Activated B cell treated with CpG ODN at 0.5 μM for 24 hours (primary cell): ENCODE data around the gene SPRED1. TPM values are rescaled to one million over a fixed set of nuclear protein-coding genes. Genes with fewer than 3 reads are reported as not detected.
"Not testable (repeated sequence)": the region's sequence is repeated elsewhere in the genome, so short reads cannot be mapped to it uniquely, and the experiment has no call there.

Source experiments
- ATAC-seq: fragments of 200-7000 bp; cut with Tn5 transposase; one replicate; pipeline ENCODE4 v1.10.0; 2021; ENCODE audit warnings: low read depth, mild to moderate bottlenecking, moderate library complexity
- CTCF ChIA-PET: fragments of 350-600 bp; sonication (Branson Sonifier 250); formaldehyde crosslinking; loops from one replicate; lab custom pipeline; 2021; ENCODE audit warnings: antibody characterized with exemption; lab: Charles Lee
- POLR2A ChIA-PET: fragments of 350-600 bp; sonication (Branson Sonifier 250); formaldehyde crosslinking; loops from one replicate; lab custom pipeline; 2021; ENCODE audit warnings: antibody characterized with exemption; lab: Charles Lee
- DNase-seq: peaks from one replicate; pipeline ENCODE4 v3.0.0; 2022
- H3K27ac Mint-ChIP-seq: one replicate; pipeline ENCODE4 v1.8.0; 2020; ENCODE audit warnings: mixed read lengths
- H3K27me3 Mint-ChIP-seq: one replicate; pipeline ENCODE4 v1.8.0; 2021; ENCODE audit warnings: mixed read lengths
- H3K36me3 Mint-ChIP-seq: one replicate; pipeline ENCODE4 v1.8.0; 2021; ENCODE audit warnings: low read depth, mixed read lengths
- H3K4me1 Mint-ChIP-seq: one replicate; pipeline ENCODE4 v1.8.0; 2021; ENCODE audit warnings: mixed read lengths
- H3K4me3 Mint-ChIP-seq: one replicate; pipeline ENCODE4 v1.8.0; 2020; ENCODE audit warnings: mild to moderate bottlenecking, mixed read lengths
- H3K9me3 Mint-ChIP-seq: one replicate; pipeline ENCODE4 v1.8.0; 2020; ENCODE audit warnings: mixed read lengths
- intact Hi-C: fragments of 100-400 bp; cut with micrococcal nuclease; formaldehyde crosslinking; loops from one replicate; pipeline ENCODE4 v1.15.1; 2024
- total RNA-seq: library from RNA; stranded (reverse); gene quantifications from 2 replicates; pipeline ENCODE4 v1.2.3, GENCODE V29; 2022
- TF ChIP-seq, protein P1 (sequence below): fragments of 200-600 bp; IDR thresholded peaks from one replicate; pipeline ENCODE4 v1.8.0; 2022; ENCODE audit warnings: antibody characterized with exemption, mild to moderate bottlenecking

The SPRED1 gene
- total RNA-seq, 1 donor from 2014 or later = 1.4 TPM

DNA sequence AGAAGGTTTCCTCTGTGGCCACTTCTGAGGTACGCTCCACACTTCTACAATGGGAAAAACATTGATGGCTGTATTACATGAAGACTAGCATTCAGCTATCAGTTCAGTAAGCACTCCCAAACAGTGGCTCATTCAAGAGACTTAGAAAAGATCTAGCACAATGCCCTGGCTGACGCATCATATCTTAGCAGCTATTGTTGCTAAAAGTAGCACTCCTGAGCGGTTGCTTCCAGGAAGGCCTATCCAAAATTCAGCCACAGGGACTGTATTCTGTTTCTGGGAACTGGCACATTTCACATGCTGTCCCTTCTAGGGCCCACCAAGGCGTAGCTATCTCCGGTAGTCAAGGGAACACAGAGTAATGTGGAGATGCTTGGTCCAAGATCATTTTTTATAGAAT, 21.2 kb upstream of the SPRED1 start:
- peaks cover 7% of the 10 kb centered on the region for H3K27me3 Mint-ChIP-seq
- ChIA-PET CTCF (no interaction called here), POLR2A (no interaction called here)

DNA sequence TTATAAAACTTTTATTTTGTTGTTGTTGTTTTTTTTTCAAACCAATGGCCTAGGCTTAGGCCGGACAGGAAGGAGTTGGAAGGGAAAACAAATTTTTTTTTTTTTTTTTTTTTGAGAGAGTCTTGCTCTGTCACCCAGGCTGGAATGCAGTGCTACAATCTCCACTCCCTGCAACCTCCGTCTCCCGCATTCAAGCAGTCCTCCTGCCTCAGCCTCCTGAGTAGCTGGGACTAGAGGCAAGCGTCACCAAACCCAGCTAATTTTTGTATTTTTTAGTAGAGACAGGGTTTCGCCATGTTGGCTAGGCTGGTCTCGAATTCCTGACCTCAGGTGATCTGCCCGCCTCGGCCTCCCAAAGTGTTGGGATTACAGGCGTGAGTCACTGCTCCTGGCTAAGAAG, 15.6 kb upstream of the SPRED1 start:
- H3K4me1 Mint-ChIP-seq, H3K27ac Mint-ChIP-seq, H3K4me3 Mint-ChIP-seq, POLR2A ChIA-PET, ATAC-seq, CTCF ChIA-PET, H3K36me3 Mint-ChIP-seq, H3K9me3 Mint-ChIP-seq, intact Hi-C loops, H3K27me3 Mint-ChIP-seq, DNase-seq: not testable (repeated sequence)

More for the DNA sequence above, 21.2 kb upstream of the SPRED1 start:
- DNase-seq (no peak), ATAC-seq (no peak)
- H3K27ac Mint-ChIP-seq = no peak overlapping the region
- H3K9me3 Mint-ChIP-seq = no peaks in the 10 kb centered on the region
- TF ChIP-seq, protein P1, sequence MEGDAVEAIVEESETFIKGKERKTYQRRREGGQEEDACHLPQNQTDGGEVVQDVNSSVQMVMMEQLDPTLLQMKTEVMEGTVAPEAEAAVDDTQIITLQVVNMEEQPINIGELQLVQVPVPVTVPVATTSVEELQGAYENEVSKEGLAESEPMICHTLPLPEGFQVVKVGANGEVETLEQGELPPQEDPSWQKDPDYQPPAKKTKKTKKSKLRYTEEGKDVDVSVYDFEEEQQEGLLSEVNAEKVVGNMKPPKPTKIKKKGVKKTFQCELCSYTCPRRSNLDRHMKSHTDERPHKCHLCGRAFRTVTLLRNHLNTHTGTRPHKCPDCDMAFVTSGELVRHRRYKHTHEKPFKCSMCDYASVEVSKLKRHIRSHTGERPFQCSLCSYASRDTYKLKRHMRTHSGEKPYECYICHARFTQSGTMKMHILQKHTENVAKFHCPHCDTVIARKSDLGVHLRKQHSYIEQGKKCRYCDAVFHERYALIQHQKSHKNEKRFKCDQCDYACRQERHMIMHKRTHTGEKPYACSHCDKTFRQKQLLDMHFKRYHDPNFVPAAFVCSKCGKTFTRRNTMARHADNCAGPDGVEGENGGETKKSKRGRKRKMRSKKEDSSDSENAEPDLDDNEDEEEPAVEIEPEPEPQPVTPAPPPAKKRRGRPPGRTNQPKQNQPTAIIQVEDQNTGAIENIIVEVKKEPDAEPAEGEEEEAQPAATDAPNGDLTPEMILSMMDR = no peak
- H3K36me3 Mint-ChIP-seq = no peaks in the 10 kb centered on the region
- H3K4me1 Mint-ChIP-seq = no peaks in the 10 kb centered on the region
- intact Hi-C loops = loop anchor here (5.0 kb wide), 1 partner anchor 99 kb away; no protein-coding TSS in a partner anchor
- no peak overlapping the region for H3K4me3 Mint-ChIP-seq

DNA sequence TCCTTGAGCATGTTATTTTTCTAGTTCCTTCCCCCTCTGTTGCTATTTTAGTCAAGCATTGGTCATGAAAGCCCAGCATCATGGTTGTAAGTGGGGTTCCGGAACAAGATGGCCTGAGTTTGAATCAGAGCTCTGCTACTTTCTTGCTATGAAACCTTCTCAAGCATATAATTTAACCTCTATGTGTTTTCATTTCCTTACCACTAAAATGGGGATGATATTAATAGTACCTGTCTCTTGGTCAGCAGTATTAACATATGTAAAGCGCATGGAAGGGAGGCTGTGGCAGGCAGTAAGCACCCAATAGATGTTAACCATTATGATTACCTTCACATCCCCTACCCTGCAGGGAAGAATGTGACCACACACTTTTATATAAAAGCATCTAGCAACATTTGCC, 14.3 kb upstream of the SPRED1 start:
- TF ChIP-seq, protein P1 = no peak
- Mint-ChIP-seq H3K36me3 (no peaks in the 10 kb centered on the region), H3K9me3 (no peaks in the 10 kb centered on the region), H3K4me3 (no peak overlapping the region), H3K4me1 (peaks cover 11% of the 10 kb centered on the region), H3K27me3 (peaks cover 7% of the 10 kb centered on the region), H3K27ac (no peak overlapping the region)
- ATAC-seq (no peak), DNase-seq (no peak)
- POLR2A ChIA-PET = no interaction called here
- intact Hi-C loops = no loop called here
- CTCF ChIA-PET = no interaction called here

DNA sequence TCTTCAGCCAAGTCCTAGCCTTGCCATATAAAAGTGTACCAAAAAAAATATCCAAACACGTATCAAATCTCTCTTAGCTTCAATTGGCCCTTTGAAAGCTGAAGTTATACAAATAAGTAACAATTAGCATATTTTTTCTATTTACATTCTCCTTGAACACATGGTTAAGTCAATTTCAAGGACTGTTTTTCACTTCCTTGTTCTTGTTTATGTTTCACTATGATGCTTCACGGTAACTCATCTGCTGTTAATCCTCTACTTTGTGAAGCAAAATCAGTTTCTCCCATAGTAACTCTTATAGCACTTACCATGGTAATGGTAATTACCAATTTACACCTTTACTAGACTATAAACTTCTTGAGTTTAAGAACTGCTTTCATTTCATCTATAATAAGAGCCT, 10.6 kb upstream of the SPRED1 start:
- no peak overlapping the region for H3K4me3 Mint-ChIP-seq
- H3K9me3 Mint-ChIP-seq = no peaks in the 10 kb centered on the region
- DNase-seq = no peak
- H3K4me1 Mint-ChIP-seq = peaks cover 11% of the 10 kb centered on the region
- intact Hi-C loops = loop anchor here (1.0 kb wide), 1 partner anchor 12 kb away; no protein-coding TSS in a partner anchor
- H3K36me3 Mint-ChIP-seq = no peaks in the 10 kb centered on the region
- ChIA-PET POLR2A (no interaction called here), CTCF (no interaction called here)
- ATAC-seq = peak; percentile 50
- H3K27me3 Mint-ChIP-seq = peaks cover 12% of the 10 kb centered on the region
- no peak overlapping the region for H3K27ac Mint-ChIP-seq
- TF ChIP-seq, protein P1 = no peak

DNA sequence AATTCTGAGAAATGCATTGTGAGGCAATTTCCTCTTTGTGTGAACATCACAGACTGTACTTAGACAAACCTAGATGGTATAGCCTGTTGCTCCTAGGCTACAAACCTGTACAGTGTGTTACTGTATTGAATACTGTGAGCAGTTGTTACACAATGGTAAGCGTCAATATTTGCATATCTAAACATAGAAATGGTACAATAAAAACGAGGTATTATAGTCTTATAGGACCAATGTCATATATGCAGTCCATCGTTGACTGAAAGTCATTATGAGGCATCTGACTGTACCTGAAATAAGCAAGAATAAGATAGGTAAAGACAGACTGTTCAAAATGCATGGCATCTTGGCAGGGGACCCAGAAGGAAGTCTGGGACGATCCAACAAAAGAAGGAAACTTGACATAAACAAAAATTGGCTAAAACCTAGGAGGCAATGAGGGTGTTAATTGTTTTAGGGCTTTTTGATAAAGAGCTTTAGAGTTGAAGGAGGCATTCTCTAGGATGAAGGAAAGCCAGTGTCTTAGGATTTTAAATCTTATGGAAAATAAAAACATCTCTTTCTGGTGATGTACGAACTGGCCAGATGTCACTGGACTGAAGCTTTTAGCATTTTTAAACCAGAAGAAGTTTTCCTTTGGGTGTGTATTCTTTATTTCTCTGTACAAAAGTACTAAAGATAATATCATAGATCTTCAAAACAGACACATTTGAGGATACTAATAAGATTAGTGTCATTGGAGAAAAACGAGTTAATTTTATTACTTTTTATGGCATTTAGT, 9.2 kb upstream of the SPRED1 start:
- CTCF ChIA-PET = no interaction called here
- H3K27ac Mint-ChIP-seq = no peak overlapping the region
- intact Hi-C loops = no loop called here
- ATAC-seq = no peak
- no peaks in the 10 kb centered on the region for H3K36me3 Mint-ChIP-seq
- POLR2A ChIA-PET = no interaction called here
- peaks cover 21% of the 10 kb centered on the region for H3K27me3 Mint-ChIP-seq
- peaks cover 9% of the 10 kb centered on the region for H3K4me1 Mint-ChIP-seq
- H3K9me3 Mint-ChIP-seq = no peaks in the 10 kb centered on the region
- no peak overlapping the region for H3K4me3 Mint-ChIP-seq
- no peak for DNase-seq
- TF ChIP-seq, protein P1 = no peak
